Suprapubic skin (tissue), 3 donors: ENCODE data around the gene CNTRL.

Source experiments
- EP300 ChIP-seq: sonication (generic); formaldehyde crosslinking; IDR thresholded peaks from one replicate; pipeline ENCODE4 v1.6.1; 2017; ENCODE audit warnings: antibody characterized with exemption
- POLR2A ChIP-seq, 2 donors: fragments of 450-650 bp; IDR thresholded peaks; one replicate each; pipeline ENCODE4 v1.6.1; 2017; ENCODE audit warnings: antibody characterized with exemption in 2 of 2, mild to moderate bottlenecking in 2 of 2, moderate library complexity in 2 of 2
- TF ChIP-seq, protein P1 (sequence below), 2 donors: fragments of 200-600 bp in 1 of 2; fragments of 450-650 bp in 1 of 2; sonication (generic) in 1 of 2; IDR thresholded peaks; one replicate each; pipeline ENCODE4 v1.5.1; 2016 to 2019; ENCODE audit warnings: antibody characterized with exemption in 2 of 2, mild to moderate bottlenecking in 1 of 2, moderate library complexity in 1 of 2

GRCh38 chr9:121120386-121120785 lies 45.6 kb downstream of the CNTRL start:
- TF ChIP-seq, protein P1, sequence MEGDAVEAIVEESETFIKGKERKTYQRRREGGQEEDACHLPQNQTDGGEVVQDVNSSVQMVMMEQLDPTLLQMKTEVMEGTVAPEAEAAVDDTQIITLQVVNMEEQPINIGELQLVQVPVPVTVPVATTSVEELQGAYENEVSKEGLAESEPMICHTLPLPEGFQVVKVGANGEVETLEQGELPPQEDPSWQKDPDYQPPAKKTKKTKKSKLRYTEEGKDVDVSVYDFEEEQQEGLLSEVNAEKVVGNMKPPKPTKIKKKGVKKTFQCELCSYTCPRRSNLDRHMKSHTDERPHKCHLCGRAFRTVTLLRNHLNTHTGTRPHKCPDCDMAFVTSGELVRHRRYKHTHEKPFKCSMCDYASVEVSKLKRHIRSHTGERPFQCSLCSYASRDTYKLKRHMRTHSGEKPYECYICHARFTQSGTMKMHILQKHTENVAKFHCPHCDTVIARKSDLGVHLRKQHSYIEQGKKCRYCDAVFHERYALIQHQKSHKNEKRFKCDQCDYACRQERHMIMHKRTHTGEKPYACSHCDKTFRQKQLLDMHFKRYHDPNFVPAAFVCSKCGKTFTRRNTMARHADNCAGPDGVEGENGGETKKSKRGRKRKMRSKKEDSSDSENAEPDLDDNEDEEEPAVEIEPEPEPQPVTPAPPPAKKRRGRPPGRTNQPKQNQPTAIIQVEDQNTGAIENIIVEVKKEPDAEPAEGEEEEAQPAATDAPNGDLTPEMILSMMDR (IDR thresholded peaks at IDR 0.05), result no peak
- TF ChIP-seq POLR2A (IDR thresholded peaks at IDR 0.05), result no peak
- TF ChIP-seq EP300, result no peak
